Left ventricle myocardium inferior (tissue), 1 donor: ENCODE measurements around the gene PRR14. TPM values are rescaled to one million over a fixed set of nuclear protein-coding genes. Genes with fewer than 3 reads are reported as not detected.
"Not testable (repeated sequence)": the region's sequence is repeated elsewhere in the genome, so short reads cannot be mapped to it uniquely, and the experiment has no call there.

Experiments used
- DNase-seq: peaks from one replicate; pipeline ENCODE4 v3.0.0-alpha.2; 2020
- H3K27ac ChIP-seq: fragments of 200-600 bp; replicated peaks from 2 replicates; pipeline ENCODE4 v1.8.0; 2021
- H3K27me3 ChIP-seq: fragments of 200-600 bp; 2 replicates; pipeline ENCODE4 v1.8.0; 2021; ENCODE audit warnings: low read depth
- H3K36me3 ChIP-seq: fragments of 200-600 bp; 2 replicates; pipeline ENCODE4 v1.8.0; 2021
- H3K4me1 ChIP-seq: fragments of 200-600 bp; 2 replicates; pipeline ENCODE4 v1.8.0; 2021
- H3K4me3 ChIP-seq: fragments of 200-600 bp; 2 replicates; pipeline ENCODE4 v1.8.0; 2021; ENCODE audit warnings: mild to moderate bottlenecking, moderate library complexity
- H3K9me3 ChIP-seq: fragments of 200-600 bp; replicated peaks from 2 replicates; pipeline ENCODE4 v1.8.0; 2021
- CTCF ChIP-seq: fragments of 200-600 bp; IDR thresholded peaks from 2 replicates; pipeline ENCODE4 v1.8.0; 2021; ENCODE audit warnings: antibody characterized with exemption, mild to moderate bottlenecking, borderline replicate concordance
- intact Hi-C: fragments of 100-400 bp; cut with micrococcal nuclease; formaldehyde crosslinking; loops from one replicate; pipeline ENCODE4 v1.11.0; 2022
- total RNA-seq: library from RNA; stranded (reverse); fragmentation: NEBNext Ultra II Directional; extraction: Animal tissue kit (Norgen Biotek cat#: 25700); gene quantifications from one replicate; pipeline ENCODE4 v1.2.1, GENCODE V29; 2021
- donor health status: DM: no; HTN: yes; CAD: no; lungs with severe emphysema.

The PRR14 gene
- total RNA-seq, 1 donor from 2014 or later, result 15.4 TPM

DNA sequence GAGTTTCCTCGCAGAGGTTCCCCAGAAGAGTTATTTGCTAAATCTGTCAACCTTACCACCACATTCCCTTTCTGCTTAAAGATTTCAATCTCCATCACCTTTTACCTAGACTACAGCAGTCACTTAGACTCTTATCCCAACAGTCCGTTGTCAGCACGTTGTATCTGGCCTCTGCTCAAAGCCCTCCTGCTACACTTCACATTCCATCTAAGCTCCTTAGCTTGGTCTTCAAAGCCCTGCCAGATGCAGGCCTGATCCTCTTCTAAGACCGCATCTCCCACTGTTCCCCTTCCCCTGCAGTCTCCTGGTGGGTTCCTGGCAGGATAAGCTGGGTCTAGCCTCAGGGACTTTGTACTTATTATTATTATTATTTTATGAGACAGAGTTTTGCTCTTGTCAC lies 37.9 kb downstream of the PRR14 start:
- intact Hi-C loops, result no loop called here
- no peaks in the 10 kb centered on the region for H3K27me3 ChIP-seq
- no peaks in the 10 kb centered on the region for H3K9me3 ChIP-seq
- peaks cover 1% of the 10 kb centered on the region for H3K4me1 ChIP-seq
- H3K36me3 ChIP-seq, result no peaks in the 10 kb centered on the region
- H3K4me3 ChIP-seq, result no peak overlapping the region
- DNase-seq, result no peak
- H3K27ac ChIP-seq, result no peak overlapping the region
- no peak for TF ChIP-seq CTCF

DNA sequence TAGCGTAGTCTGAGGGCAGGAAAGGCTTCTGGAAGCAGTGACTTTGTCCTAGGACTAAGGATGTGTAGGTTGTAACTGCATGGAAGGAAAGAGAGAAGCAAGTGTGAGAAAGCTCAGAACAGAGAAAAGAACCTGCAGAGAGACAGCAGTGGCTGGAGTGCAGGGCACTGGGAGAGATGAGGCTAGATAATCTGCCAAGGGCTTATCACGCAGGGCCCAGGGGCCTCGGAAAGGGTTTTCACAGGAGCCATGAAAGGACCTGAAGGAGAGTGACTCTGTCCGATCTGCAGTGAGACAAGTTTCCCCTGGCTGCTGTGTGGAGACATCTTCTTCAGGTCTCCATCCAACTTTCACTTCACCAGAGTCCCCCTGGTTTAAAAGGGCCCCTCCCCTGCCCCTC lies 41.1 kb downstream of the PRR14 start:
- Histone ChIP-seq H3K36me3 (no peaks in the 10 kb centered on the region), H3K27me3 (no peaks in the 10 kb centered on the region), H3K9me3 (no peaks in the 10 kb centered on the region), H3K4me1 (peaks cover 6% of the 10 kb centered on the region), H3K27ac (no peak overlapping the region), H3K4me3 (no peak overlapping the region)
- no peak for DNase-seq
- intact Hi-C loops, result no loop called here
- TF ChIP-seq CTCF, result no peak

- DNase-seq, result no peak
- Histone ChIP-seq H3K27me3 (no peaks in the 10 kb centered on the region), H3K4me1 (peaks cover 9% of the 10 kb centered on the region), H3K36me3 (no peaks in the 10 kb centered on the region), H3K4me3 (no peak overlapping the region), H3K9me3 (no peaks in the 10 kb centered on the region), H3K27ac (no peak overlapping the region)
- no peak for TF ChIP-seq CTCF
- intact Hi-C loops, result no loop called here
Observed at GRCh38 chr16:30692396-30693064, 41.8 kb downstream of the PRR14 start.

- H3K36me3 ChIP-seq, result peaks cover 7% of the 10 kb centered on the region
- no peak for TF ChIP-seq CTCF
- peaks cover 31% of the 10 kb centered on the region for H3K4me1 ChIP-seq
- no peak for DNase-seq
- intact Hi-C loops, result no loop called here
- H3K9me3 ChIP-seq, result no peaks in the 10 kb centered on the region
- H3K4me3 ChIP-seq, result no peak overlapping the region
- no peak overlapping the region for H3K27ac ChIP-seq
- H3K27me3 ChIP-seq, result no peaks in the 10 kb centered on the region
Observed at GRCh38 chr16:30694926-30695693, 44.4 kb downstream of the PRR14 start.

DNA sequence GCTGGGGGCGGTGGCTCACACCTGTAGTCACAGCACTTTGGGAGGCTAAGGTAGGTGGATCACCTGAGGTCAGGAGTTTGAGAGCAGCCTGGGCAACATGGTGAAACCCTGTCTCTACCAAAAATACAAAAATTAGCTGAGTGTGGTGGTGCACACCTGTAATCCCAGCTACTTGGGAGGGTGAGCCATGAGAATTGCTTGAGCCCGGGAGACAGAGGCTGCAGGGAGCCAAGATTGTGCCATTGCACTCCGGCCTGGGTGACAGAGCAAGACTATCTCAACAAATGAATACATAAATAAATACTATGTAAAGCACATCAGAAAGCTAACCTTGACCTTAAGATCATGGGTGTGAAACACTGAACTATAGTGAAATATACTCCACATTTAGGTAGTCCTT lies 45.9 kb downstream of the PRR14 start:
- H3K27me3 ChIP-seq, H3K27ac ChIP-seq, DNase-seq, H3K9me3 ChIP-seq, intact Hi-C loops, H3K4me3 ChIP-seq: not testable (repeated sequence)
- Histone ChIP-seq H3K36me3 (peaks cover 21% of the 10 kb centered on the region), H3K4me1 (peaks cover 46% of the 10 kb centered on the region)
